Measurements from ENCODE around the gene PCK1.

Gene PCK1

DNA sequence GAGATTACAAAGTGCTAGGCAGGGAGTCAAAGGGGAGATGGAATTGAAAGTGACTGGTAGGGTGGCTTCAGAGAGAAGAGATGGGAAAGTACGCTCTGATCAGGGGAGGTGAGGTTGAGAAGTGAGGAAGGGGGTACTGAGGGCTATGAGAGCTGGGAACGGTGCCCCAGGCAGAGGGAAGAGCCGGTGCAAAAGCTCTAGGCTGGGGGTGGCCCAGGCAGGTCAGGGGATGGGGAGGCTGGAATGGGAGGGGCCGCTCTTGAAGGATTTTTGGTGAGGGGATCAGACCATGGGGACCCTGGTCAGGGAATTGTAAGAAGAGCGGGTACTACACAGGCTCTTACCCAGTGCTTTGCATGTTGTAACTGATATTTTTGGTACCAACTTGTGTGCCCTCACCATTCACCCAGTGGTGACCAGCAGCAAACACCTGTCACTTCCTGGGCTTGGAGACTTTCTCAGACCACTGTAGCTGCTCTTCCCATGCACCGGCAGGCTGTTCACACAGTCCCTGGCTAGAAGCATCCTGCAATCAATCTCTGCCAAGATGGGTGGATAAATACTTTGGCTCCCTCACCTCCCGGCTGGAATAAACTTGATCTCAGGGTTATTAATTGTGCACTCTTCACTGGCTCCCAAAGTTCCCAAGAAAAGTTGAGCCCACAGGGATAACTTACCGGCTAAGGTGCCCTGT lies 24.0 kb downstream of the PCK1 start:
- Mint-ChIP-seq H3K4me3 (no peak overlapping the region), H3K9me3 (ENCODE audit: low read depth) (no peaks in the 10 kb centered on the region), H3K36me3 (no peaks in the 10 kb centered on the region), H3K4me1 (ENCODE audit: low read depth) (no peaks in the 10 kb centered on the region), H3K27me3 (peaks cover 26% of the 10 kb centered on the region), H3K27ac (no peak overlapping the region)

- H3K27ac Mint-ChIP-seq, result no peak overlapping the region
- H3K4me3 Mint-ChIP-seq, result no peak overlapping the region
- no peaks in the 10 kb centered on the region for H3K36me3 Mint-ChIP-seq
- H3K9me3 Mint-ChIP-seq (ENCODE audit: low read depth), result no peaks in the 10 kb centered on the region
- peaks cover 19% of the 10 kb centered on the region for H3K27me3 Mint-ChIP-seq
- H3K4me1 Mint-ChIP-seq (ENCODE audit: low read depth), result no peaks in the 10 kb centered on the region
These were observed 24.7 kb downstream of the PCK1 start for GRCh38 chr20:57585466-57586213.

GRCh38 chr20:57586370-57586793 lies 25.5 kb downstream of the PCK1 start:
- peaks cover 19% of the 10 kb centered on the region for H3K27me3 Mint-ChIP-seq
- no peaks in the 10 kb centered on the region for H3K36me3 Mint-ChIP-seq
- H3K27ac Mint-ChIP-seq, result no peak overlapping the region

DNA sequence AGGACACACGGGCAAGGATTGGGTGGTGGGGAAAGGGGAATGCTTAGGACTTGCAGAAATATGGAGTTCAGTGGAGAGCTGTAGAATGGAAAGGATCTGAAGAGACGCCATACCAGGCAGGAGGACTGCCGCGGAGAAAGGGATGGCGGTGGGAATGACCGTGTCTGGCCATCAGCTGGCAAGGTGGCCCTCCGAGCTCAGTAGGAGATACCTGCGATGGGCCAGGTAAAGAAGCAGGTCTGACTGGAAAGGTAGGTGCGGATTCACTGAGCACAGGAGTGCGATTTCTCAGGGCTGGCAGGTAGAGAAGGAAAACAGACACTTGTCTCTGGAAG lies 26.0 kb downstream of the PCK1 start:
- Mint-ChIP-seq H3K36me3 (no peaks in the 10 kb centered on the region), H3K27ac (no peak overlapping the region), H3K27me3 (peaks cover 16% of the 10 kb centered on the region), H3K4me1 (ENCODE audit: low read depth) (no peaks in the 10 kb centered on the region), H3K9me3 (ENCODE audit: low read depth) (no peaks in the 10 kb centered on the region), H3K4me3 (no peak overlapping the region)

More at GRCh38 chr20:57586370-57586793, 25.5 kb downstream of the PCK1 start:
- Mint-ChIP-seq H3K4me3 (no peak overlapping the region), H3K4me1 (ENCODE audit: low read depth) (no peaks in the 10 kb centered on the region), H3K9me3 (ENCODE audit: low read depth) (no peaks in the 10 kb centered on the region)

DNA sequence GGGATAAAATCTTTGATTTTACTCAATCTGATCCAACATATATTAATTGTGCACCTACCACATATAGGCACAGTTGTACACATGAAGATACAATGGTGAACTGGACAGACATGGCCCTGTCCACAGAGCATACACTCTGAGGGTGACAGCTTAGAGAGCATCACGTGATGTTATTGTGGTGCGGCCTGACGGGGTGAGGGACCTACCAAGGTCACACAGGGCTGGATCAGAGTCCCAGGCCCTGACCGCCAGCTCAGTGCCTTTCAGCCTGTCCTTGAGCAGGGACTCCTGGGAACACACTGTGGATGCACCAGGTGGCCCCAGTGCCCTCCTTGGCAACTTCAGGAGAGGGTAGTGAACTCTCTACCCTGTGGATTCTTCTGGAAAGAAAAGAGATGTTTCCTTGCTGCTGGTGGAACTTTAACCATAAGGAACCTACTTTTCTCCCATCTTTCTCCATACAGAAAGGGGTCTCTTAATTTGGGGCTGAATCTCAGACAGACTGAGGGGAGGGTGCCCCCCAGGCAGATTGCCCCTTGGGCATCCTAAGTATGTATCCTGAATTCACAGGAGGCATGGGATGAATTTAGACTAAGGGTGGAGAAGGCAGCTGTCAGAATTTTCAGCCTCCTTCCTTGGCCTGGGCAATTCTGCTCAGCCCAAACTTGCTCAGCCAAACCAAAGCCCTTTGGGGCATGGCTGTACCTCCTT lies 26.5 kb downstream of the PCK1 start:
- Mint-ChIP-seq H3K9me3 (ENCODE audit: low read depth) (no peaks in the 10 kb centered on the region), H3K4me1 (ENCODE audit: low read depth) (no peaks in the 10 kb centered on the region), H3K27ac (no peak overlapping the region), H3K4me3 (no peak overlapping the region), H3K36me3 (no peaks in the 10 kb centered on the region), H3K27me3 (peaks cover 13% of the 10 kb centered on the region)

DNA sequence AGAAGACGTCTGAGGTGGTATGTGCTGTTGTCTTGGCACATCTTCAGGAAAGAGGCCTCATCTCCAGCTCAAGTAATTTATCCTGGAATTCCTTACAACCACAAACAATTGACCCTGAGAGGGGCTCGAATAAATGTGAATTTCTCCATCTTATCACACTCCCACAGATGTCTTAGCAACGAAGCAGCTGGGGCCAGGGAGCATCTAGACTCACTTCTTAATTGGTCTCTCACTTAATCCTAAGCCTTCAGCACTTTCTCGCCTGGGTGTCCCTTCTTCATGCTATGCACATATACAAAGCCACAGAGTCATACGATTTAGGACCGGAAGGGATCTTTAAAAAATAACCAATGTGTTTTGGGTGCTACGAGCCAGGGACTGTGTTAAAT lies 27.1 kb downstream of the PCK1 start:
- no peaks in the 10 kb centered on the region for H3K9me3 Mint-ChIP-seq (ENCODE audit: low read depth)
- peaks cover 10% of the 10 kb centered on the region for H3K27me3 Mint-ChIP-seq
- no peak overlapping the region for H3K27ac Mint-ChIP-seq
- no peak overlapping the region for H3K4me3 Mint-ChIP-seq
- H3K36me3 Mint-ChIP-seq, result no peaks in the 10 kb centered on the region
- H3K4me1 Mint-ChIP-seq (ENCODE audit: low read depth), result no peaks in the 10 kb centered on the region

DNA sequence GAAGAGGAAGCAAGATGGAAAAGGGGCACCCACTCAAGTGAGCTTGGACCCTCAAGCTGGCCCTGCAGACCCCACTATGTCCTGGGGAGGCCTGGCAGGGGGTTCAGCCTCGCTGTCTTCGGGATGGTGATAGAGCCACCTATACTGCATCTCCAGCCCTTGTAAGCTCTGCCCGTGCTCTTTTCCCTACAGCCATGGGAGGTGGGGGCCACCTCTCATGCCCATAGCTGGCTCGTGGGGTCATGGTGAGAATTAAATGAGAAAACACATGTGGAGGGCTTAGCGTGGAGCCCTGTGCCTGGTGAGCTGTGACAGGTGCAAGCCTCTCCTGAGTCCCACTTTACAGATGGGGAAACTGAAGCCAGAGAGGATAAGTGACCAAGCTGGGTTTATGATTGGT lies 27.7 kb downstream of the PCK1 start:
- H3K4me3 Mint-ChIP-seq, result no peak overlapping the region
- H3K36me3 Mint-ChIP-seq, result no peaks in the 10 kb centered on the region
- H3K27ac Mint-ChIP-seq, result no peak overlapping the region
- H3K9me3 Mint-ChIP-seq (ENCODE audit: low read depth), result no peaks in the 10 kb centered on the region
- H3K4me1 Mint-ChIP-seq (ENCODE audit: low read depth), result no peaks in the 10 kb centered on the region
- peaks cover 7% of the 10 kb centered on the region for H3K27me3 Mint-ChIP-seq

DNA sequence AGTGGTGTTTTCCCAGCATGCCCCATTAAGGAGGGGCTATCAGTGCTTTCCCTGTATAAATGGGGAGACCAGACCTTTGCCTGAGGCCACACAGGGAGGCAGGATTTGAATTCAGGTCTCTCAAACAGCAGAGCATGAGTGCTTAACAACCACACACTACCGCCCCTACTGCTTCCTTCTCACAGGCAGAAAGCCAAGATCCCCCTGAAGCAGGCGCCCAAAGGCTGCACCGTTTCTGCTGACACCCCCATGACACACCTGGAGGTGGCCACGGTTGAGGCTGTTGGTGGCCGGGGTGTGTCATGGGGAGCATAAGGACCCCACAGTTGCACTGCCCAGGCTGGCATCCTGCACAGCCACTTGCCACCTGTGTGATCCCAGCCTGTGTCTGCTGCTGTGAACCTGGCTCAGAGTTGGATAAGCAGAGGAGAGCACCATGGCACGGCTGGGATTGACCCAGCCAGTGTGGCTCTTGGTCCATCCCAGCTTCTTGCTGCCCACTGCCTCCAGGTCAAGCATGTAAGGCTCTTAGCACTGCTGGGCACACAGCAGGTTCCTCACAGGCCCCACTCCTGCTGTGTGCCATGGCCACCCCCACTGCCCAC lies 28.3 kb downstream of the PCK1 start:
- H3K27ac Mint-ChIP-seq, result no peak overlapping the region

GRCh38 chr20:57589728-57590484 lies 29.0 kb downstream of the PCK1 start:
- Mint-ChIP-seq H3K27me3 (peaks cover 3% of the 10 kb centered on the region), H3K4me1 (ENCODE audit: low read depth) (no peaks in the 10 kb centered on the region), H3K4me3 (no peak overlapping the region), H3K9me3 (ENCODE audit: low read depth) (no peaks in the 10 kb centered on the region), H3K27ac (no peak overlapping the region), H3K36me3 (no peaks in the 10 kb centered on the region)

More for the DNA sequence above, 28.3 kb downstream of the PCK1 start:
- H3K9me3 Mint-ChIP-seq (ENCODE audit: low read depth), result no peaks in the 10 kb centered on the region
- no peaks in the 10 kb centered on the region for H3K36me3 Mint-ChIP-seq
- no peaks in the 10 kb centered on the region for H3K4me1 Mint-ChIP-seq (ENCODE audit: low read depth)
- H3K27me3 Mint-ChIP-seq, result peaks cover 6% of the 10 kb centered on the region
- H3K4me3 Mint-ChIP-seq, result no peak overlapping the region

DNA sequence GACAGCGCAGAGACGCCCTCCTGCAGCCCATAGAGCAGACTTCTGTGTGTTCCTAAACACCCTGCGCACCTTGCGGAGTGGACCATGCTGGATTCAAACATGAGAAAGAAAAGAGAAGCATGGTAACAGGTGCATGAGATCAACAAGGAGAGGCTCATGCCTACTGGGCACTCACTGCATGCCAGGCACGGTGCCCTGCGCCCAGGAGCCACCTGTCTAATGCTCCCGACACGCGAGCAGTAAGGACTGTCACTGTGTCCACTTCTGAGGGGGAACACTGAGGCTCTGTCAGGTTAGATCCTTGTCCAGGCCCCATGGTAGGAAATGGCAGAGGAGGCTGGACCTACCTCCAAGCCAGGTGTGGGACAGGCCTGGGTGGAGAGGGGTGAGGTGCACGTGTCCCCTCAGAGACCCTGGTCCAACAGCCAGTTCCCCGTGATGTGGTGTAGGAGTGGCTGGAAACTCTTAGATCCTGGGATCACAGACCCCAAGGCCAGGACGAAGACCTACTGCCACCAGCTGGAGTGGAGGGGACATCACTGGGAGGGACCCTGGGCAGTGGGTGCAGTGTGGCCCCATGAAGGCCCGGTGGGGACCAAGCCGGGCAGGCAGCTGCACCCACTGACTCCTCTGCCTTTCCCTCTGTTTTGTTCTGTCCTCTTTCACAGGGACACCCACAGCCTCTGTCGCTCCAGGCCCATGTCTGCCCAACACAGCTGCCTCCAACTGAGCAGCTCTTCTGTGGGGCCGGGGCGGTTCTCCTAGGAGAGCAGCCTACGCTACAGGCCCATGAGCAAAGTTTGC lies 29.8 kb downstream of the PCK1 start:
- Mint-ChIP-seq H3K9me3 (ENCODE audit: low read depth) (no peaks in the 10 kb centered on the region), H3K27ac (no peak overlapping the region), H3K4me3 (no peak overlapping the region), H3K4me1 (ENCODE audit: low read depth) (no peaks in the 10 kb centered on the region), H3K36me3 (no peaks in the 10 kb centered on the region), H3K27me3 (no peaks in the 10 kb centered on the region)

- no peaks in the 10 kb centered on the region for H3K36me3 Mint-ChIP-seq
- no peaks in the 10 kb centered on the region for H3K27me3 Mint-ChIP-seq
- H3K9me3 Mint-ChIP-seq (ENCODE audit: low read depth), result no peaks in the 10 kb centered on the region
- H3K27ac Mint-ChIP-seq, result no peak overlapping the region
- no peaks in the 10 kb centered on the region for H3K4me1 Mint-ChIP-seq (ENCODE audit: low read depth)
- H3K4me3 Mint-ChIP-seq, result no peak overlapping the region
These were observed 30.6 kb downstream of the PCK1 start for GRCh38 chr20:57591289-57592229.

DNA sequence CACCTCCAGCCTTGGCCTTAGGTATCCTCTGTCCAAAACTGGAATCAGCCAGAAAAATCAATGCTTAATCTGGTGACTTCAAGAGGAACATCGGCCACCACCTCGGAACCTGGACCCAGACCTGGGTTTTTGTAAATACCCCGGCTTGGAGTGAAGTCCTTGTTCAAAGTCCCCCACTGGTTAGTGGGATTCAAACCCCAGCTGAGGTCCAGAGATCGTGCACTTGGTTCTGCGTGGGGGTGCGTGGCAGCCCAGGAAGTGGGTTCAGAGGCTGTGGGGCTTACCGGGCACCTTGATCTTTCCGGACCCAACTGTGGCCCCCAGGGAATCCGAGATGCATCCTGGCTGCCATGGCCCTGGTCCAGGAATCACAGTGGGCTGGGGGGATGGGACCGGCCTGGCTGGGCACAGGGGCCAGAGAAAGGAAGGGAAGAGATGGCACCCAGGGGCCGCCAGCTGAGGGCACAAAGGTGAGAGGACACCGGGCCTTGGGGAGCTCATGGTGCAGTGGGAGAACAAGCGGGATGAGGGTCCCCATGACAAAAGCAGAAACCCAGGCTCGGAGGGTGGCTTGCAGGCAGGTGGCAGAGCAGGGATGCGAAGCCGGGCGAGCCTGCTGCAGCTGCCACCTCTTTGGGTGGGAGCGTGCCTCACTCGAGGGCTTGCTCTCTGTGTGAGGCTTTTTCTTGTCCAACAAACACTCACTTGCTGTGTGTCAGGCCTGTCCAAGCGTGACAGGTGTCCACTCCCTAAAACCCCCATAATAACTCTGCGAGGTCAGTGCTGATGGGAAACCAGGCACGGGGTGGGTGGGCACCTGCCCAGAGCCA lies 31.6 kb downstream of the PCK1 start:
- no peaks in the 10 kb centered on the region for H3K27me3 Mint-ChIP-seq
- H3K4me1 Mint-ChIP-seq (ENCODE audit: low read depth), result peaks cover under 1% of the 10 kb centered on the region
- no peaks in the 10 kb centered on the region for H3K9me3 Mint-ChIP-seq (ENCODE audit: low read depth)
- no peak overlapping the region for H3K27ac Mint-ChIP-seq
- no peaks in the 10 kb centered on the region for H3K36me3 Mint-ChIP-seq
- H3K4me3 Mint-ChIP-seq, result no peak overlapping the region

Measured in activated naive CD8-positive, alpha-beta T cell (primary cell).